Astrocyte (in vitro differentiated cells and primary cell): ENCODE data around the gene VGLL2.

Experiments
- EZH2 ChIP-seq: IDR thresholded peaks from 2 replicates; pipeline ENCODE4 v1.6.1; 2012; ENCODE audit warnings: mild to moderate bottlenecking, low read length, inconsistent platforms; ENCODE audit not compliant: insufficient read depth
- TF ChIP-seq, protein P1 (sequence below): IDR thresholded peaks from 2 replicates; pipeline ENCODE4 v1.5.1; 2011; ENCODE audit warnings: low read depth, mild to moderate bottlenecking, inconsistent platforms, low read length, moderate library complexity; ENCODE audit not compliant: insufficient read depth

DNA sequence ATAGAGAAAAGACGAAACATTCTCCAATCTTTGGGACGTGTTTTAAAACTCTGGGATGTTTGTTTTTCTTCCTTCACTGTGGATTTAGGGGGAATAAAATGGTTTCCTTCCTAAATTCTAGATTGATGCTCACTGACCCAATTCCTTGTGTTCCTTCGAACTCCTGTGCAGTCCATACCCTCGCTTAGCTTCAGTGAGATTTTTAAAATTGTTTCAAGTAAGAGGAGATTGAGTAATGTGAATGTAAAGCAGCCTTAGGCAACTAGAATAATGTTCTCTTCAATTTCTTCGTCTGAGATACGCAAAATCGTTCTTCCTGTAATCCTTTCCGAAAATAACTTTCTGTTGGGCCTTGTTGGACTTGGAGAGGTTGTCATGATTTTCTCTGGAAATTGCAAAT lies 2.6 kb upstream of the VGLL2 start:
- TF ChIP-seq, protein P1, sequence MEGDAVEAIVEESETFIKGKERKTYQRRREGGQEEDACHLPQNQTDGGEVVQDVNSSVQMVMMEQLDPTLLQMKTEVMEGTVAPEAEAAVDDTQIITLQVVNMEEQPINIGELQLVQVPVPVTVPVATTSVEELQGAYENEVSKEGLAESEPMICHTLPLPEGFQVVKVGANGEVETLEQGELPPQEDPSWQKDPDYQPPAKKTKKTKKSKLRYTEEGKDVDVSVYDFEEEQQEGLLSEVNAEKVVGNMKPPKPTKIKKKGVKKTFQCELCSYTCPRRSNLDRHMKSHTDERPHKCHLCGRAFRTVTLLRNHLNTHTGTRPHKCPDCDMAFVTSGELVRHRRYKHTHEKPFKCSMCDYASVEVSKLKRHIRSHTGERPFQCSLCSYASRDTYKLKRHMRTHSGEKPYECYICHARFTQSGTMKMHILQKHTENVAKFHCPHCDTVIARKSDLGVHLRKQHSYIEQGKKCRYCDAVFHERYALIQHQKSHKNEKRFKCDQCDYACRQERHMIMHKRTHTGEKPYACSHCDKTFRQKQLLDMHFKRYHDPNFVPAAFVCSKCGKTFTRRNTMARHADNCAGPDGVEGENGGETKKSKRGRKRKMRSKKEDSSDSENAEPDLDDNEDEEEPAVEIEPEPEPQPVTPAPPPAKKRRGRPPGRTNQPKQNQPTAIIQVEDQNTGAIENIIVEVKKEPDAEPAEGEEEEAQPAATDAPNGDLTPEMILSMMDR, result no peak
- TF ChIP-seq EZH2, result no peak
